Cardiac fibroblast (primary cell): Measurements from ENCODE around the gene PRMT2.
A peak's percentile ranks its signal among the peaks of the same experiment; 100 is the strongest.

Experiments
- DNase-seq, 2 donors: peaks; one replicate each; pipeline versions ENCODE4 v3.0.0 to v3.0.0-alpha.2; 2010; ENCODE audit warnings: low read depth in 2 of 2
- H3K4me3 ChIP-seq, 2 donors: replicated peaks in 1 of 2; 1 replicate in 1 of 2; 2 replicates in 1 of 2; pipeline ENCODE4 v1.5.1; 2011; ENCODE audit warnings: low read depth in 2 of 2, low read length in 2 of 2, mild to moderate bottlenecking in 2 of 2, moderate library complexity in 1 of 2
- CTCF ChIP-seq: IDR thresholded peaks from one replicate; pipeline ENCODE4 v1.5.1; 2011; ENCODE audit warnings: low read depth, mild to moderate bottlenecking, low read length, inconsistent platforms

The PRMT2 gene

GRCh38 chr21:46649356-46649755 is 13.9 kb downstream of the PRMT2 start:
- H3K4me3 ChIP-seq: no peak overlapping the region
- no peak for DNase-seq
- no peak for TF ChIP-seq CTCF

GRCh38 chr21:46650476-46651098 is 15.1 kb downstream of the PRMT2 start:
- no peak for TF ChIP-seq CTCF
- no peak overlapping the region for H3K4me3 ChIP-seq
- DNase-seq: no peak

GRCh38 chr21:46651121-46651520 is 15.6 kb downstream of the PRMT2 start:
- no peak for TF ChIP-seq CTCF
- no peak for DNase-seq
- H3K4me3 ChIP-seq: no peak overlapping the region

- DNase-seq: no peak
- H3K4me3 ChIP-seq: no peak overlapping the region
- TF ChIP-seq CTCF: no peak
Measured at GRCh38 chr21:46655230-46655629, 19.8 kb downstream of the PRMT2 start.

- no peak for DNase-seq
- no peak overlapping the region for H3K4me3 ChIP-seq
- TF ChIP-seq CTCF: no peak
Measured at GRCh38 chr21:46656820-46657219, 21.3 kb downstream of the PRMT2 start.

- TF ChIP-seq CTCF: no peak
- DNase-seq: no peak
Measured at GRCh38 chr21:46660505-46660904, 25.0 kb downstream of the PRMT2 start.

GRCh38 chr21:46661211-46661625 is 25.7 kb downstream of the PRMT2 start:
- TF ChIP-seq CTCF: peak; percentile 64
- peak overlapping the region in 1 of 2 donors; percentile 21 for H3K4me3 ChIP-seq
- DNase-seq: peak; percentile 83 to 89

More at GRCh38 chr21:46660505-46660904, 25.0 kb downstream of the PRMT2 start:
- H3K4me3 ChIP-seq: no peak overlapping the region
